ENCODE results near the gene CDCA7L. TPM values are rescaled to one million over a fixed set of nuclear protein-coding genes. Genes with fewer than 3 reads are reported as not detected.

The CDCA7L gene
- total and polyA plus RNA-seq, 2 of the 13 experiments (the other 11 are each of a cell fraction or from before 2014, with no cell fraction given): 2.7 to 4.2 TPM

- in situ Hi-C loops (cut with HindIII; ENCODE audit: extremely low pct_ligation_motif_present, low pct_unique_long_range_greater_than_20kb): no loop called here
- BruUV-seq (replicated peaks): no TSS peak
- CTCF ChIA-PET (ENCODE audit: low intra/inter-chr PET ratio, low total read pairs): no interaction called here
- POLR2A ChIA-PET: no interaction called here
- Histone ChIP-seq H3K36me3 (replicated peaks in 1 of 2; ENCODE audit: control insufficient read depth in 1 of 2, insufficient read depth in 2 of 2, low read length in 2 of 2) (no peaks in the 10 kb centered on the region), H3K79me2 (ENCODE audit: insufficient read depth, low read length) (no peaks in the 10 kb centered on the region), H3K4me1 (ENCODE audit: insufficient read depth, low read length) (no peaks in the 10 kb centered on the region), H3K4me3 (replicated peaks in 1 of 3; ENCODE audit: insufficient read depth in 1 of 3, low read depth in 2 of 3, low read length in 3 of 3) (no peak overlapping the region), H3K27ac (ENCODE audit: extremely low read length, insufficient read depth, low read length) (no peak overlapping the region), H3K27me3 (ENCODE audit: control insufficient read depth in 1 of 2, insufficient read depth in 2 of 2, low read length in 2 of 2) (peaks cover 0 to 6% of the 10 kb centered on the region in 2 experiments; a peak in 1 of 5 replicates), H2AFZ (ENCODE audit: low read length) (no peak overlapping the region), H3K9ac (ENCODE audit: insufficient read depth, low read depth, low read length) (no peak overlapping the region), H4K20me1 (ENCODE audit: insufficient read depth, low read length) (no peaks in the 10 kb centered on the region; the same call in 1 of the 2 replicates), H3K9me3 (ENCODE audit: low read length) (no peaks in the 10 kb centered on the region), H3K4me2 (ENCODE audit: low read depth, low read length) (no peak overlapping the region)
- intact Hi-C loops (cut with micrococcal nuclease; ENCODE audit: unreplicated experiment): no loop called here
- WGBS (ENCODE audit: low lambda C conversion rate): 0% methylated on average over 2 of the region's 2 CpGs
- ATAC-seq (no peak), DNase-seq (ENCODE audit: low spot score) (no peak), FAIRE-seq (no peak)
- TF ChIP-seq DNMT1 (CRISPR knock-in tag; IDR thresholded peaks at IDR 0.05) (no peak), EP300 (IDR thresholded peaks at IDR 0.05; ENCODE audit: low read depth in 2 of 2, low read length in 2 of 2) (no peak), EP300 (CRISPR knock-in tag; IDR thresholded peaks at IDR 0.05; ENCODE audit: borderline replicate concordance) (no peak), GZF1 (CRISPR knock-in tag; IDR thresholded peaks at IDR 0.05) (no peak), MAF1 (CRISPR knock-in tag; IDR thresholded peaks at IDR 0.05; ENCODE audit: borderline replicate concordance) (no peak), ZNF720 (CRISPR knock-in tag; IDR thresholded peaks at IDR 0.05) (no peak), MLXIP (CRISPR knock-in tag; IDR thresholded peaks at IDR 0.05; ENCODE audit: borderline replicate concordance) (no peak), JUND (CRISPR knock-in tag; IDR thresholded peaks at IDR 0.05) (no peak), ATF7-NPFF (CRISPR knock-in tag; IDR thresholded peaks at IDR 0.05; ENCODE audit: low read depth) (no peak), LCORL (IDR thresholded peaks at IDR 0.05) (no peak), LCORL (CRISPR knock-in tag; IDR thresholded peaks at IDR 0.05) (no peak), SRSF1 (optimal IDR thresholded peaks at IDR 0.05; ENCODE audit: low read depth, low read length) (no peak), ZNF704 (CRISPR knock-in tag; IDR thresholded peaks at IDR 0.05; ENCODE audit: borderline replicate concordance) (no peak), GABPA (IDR thresholded peaks at IDR 0.05; ENCODE audit: low read depth, low read length) (no peak), GABPA (CRISPR knock-in tag; IDR thresholded peaks at IDR 0.05; ENCODE audit: low read depth) (no peak), ZHX1 (CRISPR knock-in tag; IDR thresholded peaks at IDR 0.05; ENCODE audit: low read depth) (no peak), KLF9 (CRISPR knock-in tag; IDR thresholded peaks at IDR 0.05; ENCODE audit: low read depth) (no peak)
- TF ChIP-seq, protein P1, sequence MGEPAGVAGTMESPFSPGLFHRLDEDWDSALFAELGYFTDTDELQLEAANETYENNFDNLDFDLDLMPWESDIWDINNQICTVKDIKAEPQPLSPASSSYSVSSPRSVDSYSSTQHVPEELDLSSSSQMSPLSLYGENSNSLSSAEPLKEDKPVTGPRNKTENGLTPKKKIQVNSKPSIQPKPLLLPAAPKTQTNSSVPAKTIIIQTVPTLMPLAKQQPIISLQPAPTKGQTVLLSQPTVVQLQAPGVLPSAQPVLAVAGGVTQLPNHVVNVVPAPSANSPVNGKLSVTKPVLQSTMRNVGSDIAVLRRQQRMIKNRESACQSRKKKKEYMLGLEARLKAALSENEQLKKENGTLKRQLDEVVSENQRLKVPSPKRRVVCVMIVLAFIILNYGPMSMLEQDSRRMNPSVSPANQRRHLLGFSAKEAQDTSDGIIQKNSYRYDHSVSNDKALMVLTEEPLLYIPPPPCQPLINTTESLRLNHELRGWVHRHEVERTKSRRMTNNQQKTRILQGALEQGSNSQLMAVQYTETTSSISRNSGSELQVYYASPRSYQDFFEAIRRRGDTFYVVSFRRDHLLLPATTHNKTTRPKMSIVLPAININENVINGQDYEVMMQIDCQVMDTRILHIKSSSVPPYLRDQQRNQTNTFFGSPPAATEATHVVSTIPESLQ (CRISPR knock-in tag; conservative IDR thresholded peaks at IDR 0.05): no peak
These were observed 37.4 kb upstream of the CDCA7L start for GRCh38 chr7:21983056-21983455.
